H1 (cell line): Measurements from ENCODE around the gene PRKAR2B. TPM values are rescaled to one million over a fixed set of nuclear protein-coding genes. Genes with fewer than 3 reads are reported as not detected.

Source experiments
- CTCF ChIA-PET: fragments of 300-600 bp; sonication (Branson Sonifier 250); formaldehyde crosslinking; loops from one replicate; lab custom pipeline; 2021; ENCODE audit not compliant: partially characterized antibody; lab: Charles Lee
- POLR2A ChIA-PET: fragments of 300-600 bp; sonication (Branson Sonifier 250); formaldehyde crosslinking; loops from one replicate; lab custom pipeline; 2021; ENCODE audit warnings: inconsistent platforms; ENCODE audit not compliant: partially characterized antibody; lab: Charles Lee
- DNase-seq, 2 experiments: peaks; one replicate each; pipeline versions ENCODE4 v3.0.0 to v3.0.0-alpha.2; 2010 to 2022; ENCODE audit warnings: low spot score in 2 of 2, low read depth in 1 of 2, mixed read lengths in 1 of 2
- FAIRE-seq: peaks from 2 replicates; lab custom pipeline; 2011; peaks lifted over from hg19 to GRCh38; lab: Jason Lieb, UNC
- H2AFZ ChIP-seq: 2 replicates; pipeline ENCODE4 v1.8.1; 2012; ENCODE audit warnings: low read length, inconsistent platforms
- H2AK5ac ChIP-seq: 2 replicates; pipeline ENCODE4 v1.6.1; 2013; ENCODE audit warnings: low read depth, low read length
- H2BK120ac ChIP-seq: replicated peaks from 2 replicates; pipeline ENCODE3; 2013; ENCODE audit warnings: low read depth, low read length, inconsistent platforms
- H2BK12ac ChIP-seq: 2 replicates; pipeline ENCODE4 v1.6.1; 2013; ENCODE audit warnings: low read depth, low read length
- H2BK15ac ChIP-seq: 2 replicates; pipeline ENCODE4 v1.6.1; 2013; ENCODE audit warnings: low read length
- H2BK20ac ChIP-seq: 2 replicates; pipeline ENCODE4 v1.6.1; 2013; ENCODE audit warnings: low read length
- H2BK5ac ChIP-seq: 2 replicates; pipeline ENCODE4 v1.6.1; 2013; ENCODE audit warnings: low read depth, low read length
- H3K14ac ChIP-seq: 2 replicates; pipeline ENCODE4 v1.6.1; 2013; ENCODE audit warnings: inconsistent platforms; ENCODE audit not compliant: insufficient read length
- H3K18ac ChIP-seq: 2 replicates; pipeline ENCODE4 v1.6.1; 2013; ENCODE audit warnings: low read length; ENCODE audit errors: extremely low read depth
- H3K23ac ChIP-seq: 2 replicates; pipeline ENCODE4 v1.6.1; 2013; ENCODE audit warnings: inconsistent platforms; ENCODE audit not compliant: insufficient read length
- H3K23me2 ChIP-seq: 2 replicates; pipeline ENCODE4 v1.6.1; 2013; ENCODE audit warnings: low read depth, low read length
- H3K27ac ChIP-seq: 2 replicates; pipeline ENCODE4 v1.6.1; 2011; ENCODE audit warnings: low read depth, low read length, inconsistent platforms
- H3K27me3 ChIP-seq, 4 experiments: replicated peaks in 1 of 4; 1 replicate in 1 of 4; 2 replicates in 3 of 4; pipeline versions ENCODE4 v1.6.1 to v1.8.1; 2011 to 2013; ENCODE audit warnings: low read length in 3 of 4, mild to moderate bottlenecking in 3 of 4, inconsistent platforms in 2 of 4, mixed read lengths in 2 of 4, moderate library complexity in 1 of 4; ENCODE audit not compliant: control insufficient read depth in 3 of 4, insufficient read depth in 3 of 4; ENCODE audit errors: extremely low read depth in 1 of 4
- H3K36me3 ChIP-seq, 4 experiments: 2 replicates each; pipeline versions ENCODE4 v1.6.1 to v1.8.1; 2011 to 2013; ENCODE audit warnings: mild to moderate bottlenecking in 4 of 4, low read length in 3 of 4, moderate library complexity in 2 of 4, control low read depth in 1 of 4, inconsistent platforms in 1 of 4; ENCODE audit not compliant: insufficient read depth in 4 of 4, control insufficient read depth in 2 of 4
- H3K4ac ChIP-seq: replicated peaks from 2 replicates; pipeline ENCODE3; 2013; ENCODE audit warnings: low read length, low read depth, mixed read lengths, inconsistent platforms; ENCODE audit not compliant: insufficient read length
- H3K4me1 ChIP-seq, 4 experiments: replicated peaks in 1 of 4; 1 replicate in 1 of 4; 2 replicates in 3 of 4; pipeline versions ENCODE4 v1.6.1 to v1.8.1; 2011 to 2013; ENCODE audit warnings: low read length in 3 of 4, inconsistent platforms in 2 of 4, mixed read lengths in 1 of 4; ENCODE audit not compliant: insufficient read depth in 4 of 4, control insufficient read depth in 3 of 4
- H3K4me2 ChIP-seq, 2 experiments: 2 replicates each; pipeline versions ENCODE4 v1.6.1 to v1.8.1; 2011 to 2013; ENCODE audit warnings: low read depth in 2 of 2, low read length in 2 of 2, control low read depth in 1 of 2, inconsistent platforms in 1 of 2, mild to moderate bottlenecking in 1 of 2; ENCODE audit not compliant: insufficient read depth in 1 of 2
- H3K4me3 ChIP-seq, 4 experiments: fragments of 200-600, 300-600 bp in 1 of 4; sonication (generic), shearing (Covaris generic), sonication (Bioruptor Twin) in 1 of 4; 2 replicates each; pipeline versions ENCODE4 v1.5.1 to v1.8.1; 2011 to 2016; ENCODE audit warnings: low read length in 4 of 4, low read depth in 3 of 4, control low read depth in 2 of 4, inconsistent platforms in 2 of 4, mild to moderate bottlenecking in 2 of 4, mixed read lengths in 1 of 4, moderate library complexity in 1 of 4; ENCODE audit not compliant: insufficient read depth in 2 of 4; ENCODE audit errors: extremely low read depth in 1 of 4
- H3K56ac ChIP-seq: replicated peaks from 2 replicates; pipeline ENCODE3; 2013; ENCODE audit warnings: low read depth, mild to moderate bottlenecking, mixed read lengths, low read length, inconsistent platforms; ENCODE audit not compliant: insufficient read length
- H3K79me1 ChIP-seq: 2 replicates; pipeline ENCODE4 v1.6.1; 2013; ENCODE audit warnings: low read depth, low read length, control low read depth
- H3K79me2 ChIP-seq, 2 experiments: 2 replicates each; pipeline versions ENCODE4 v1.6.1 to v1.8.1; 2012 to 2013; ENCODE audit warnings: low read length in 2 of 2, mild to moderate bottlenecking in 2 of 2, inconsistent platforms in 1 of 2; ENCODE audit not compliant: insufficient read depth in 2 of 2, control insufficient read depth in 1 of 2
- H3K9ac ChIP-seq, 4 experiments: replicated peaks in 1 of 4; 1 replicate in 1 of 4; 2 replicates in 3 of 4; pipeline versions ENCODE4 v1.6.1 to v1.8.1; 2011 to 2013; ENCODE audit warnings: low read depth in 3 of 4, low read length in 3 of 4, control low read depth in 2 of 4, mild to moderate bottlenecking in 2 of 4, moderate library complexity in 2 of 4, inconsistent platforms in 1 of 4; ENCODE audit errors: extremely low read depth in 1 of 4
- H3K9me3 ChIP-seq, 2 experiments: 2 replicates each; pipeline versions ENCODE4 v1.6.1 to v1.8.1; 2012 to 2013; ENCODE audit warnings: mild to moderate bottlenecking in 2 of 2, moderate library complexity in 2 of 2, control low read depth in 1 of 2, inconsistent platforms in 1 of 2, low read depth in 1 of 2, low read length in 1 of 2, mixed read lengths in 1 of 2; ENCODE audit not compliant: insufficient read depth in 2 of 2
- H4K20me1 ChIP-seq, 2 experiments: replicated peaks in 1 of 2; 2 replicates each; pipeline versions ENCODE3 to v1.8.1; 2011 to 2013; ENCODE audit warnings: inconsistent platforms in 2 of 2, low read length in 2 of 2, mild to moderate bottlenecking in 1 of 2; ENCODE audit not compliant: insufficient read depth in 2 of 2, control insufficient read depth in 1 of 2
- H4K5ac ChIP-seq: 2 replicates; pipeline ENCODE4 v1.6.1; 2013; ENCODE audit warnings: low read length, low read depth, mixed read lengths, inconsistent platforms; ENCODE audit not compliant: insufficient read length
- H4K8ac ChIP-seq: 2 replicates; pipeline ENCODE4 v1.8.0; 2013; ENCODE audit warnings: mild to moderate bottlenecking, moderate library complexity, low read length, inconsistent platforms; ENCODE audit not compliant: insufficient read depth; ENCODE audit errors: extremely low read depth
- H4K91ac ChIP-seq: replicated peaks from 2 replicates; pipeline ENCODE3; 2013; ENCODE audit warnings: low read length, mixed read lengths, inconsistent platforms; ENCODE audit not compliant: insufficient read length
- BACH1 ChIP-seq: IDR thresholded peaks from 2 replicates; pipeline ENCODE4 v1.6.1; 2012; ENCODE audit warnings: low read length, improper control_type of control experiment
- KDM4A ChIP-seq: IDR thresholded peaks from one replicate; pipeline ENCODE4 v1.7.1; 2012; ENCODE audit warnings: low read depth, mild to moderate bottlenecking, moderate library complexity, low read length, inconsistent platforms; ENCODE audit not compliant: severe bottlenecking
- MAFK ChIP-seq: IDR thresholded peaks from 2 replicates; pipeline ENCODE4 v1.6.1; 2012; ENCODE audit warnings: low read depth, mild to moderate bottlenecking, improper control_type of control experiment, low read length
- NANOG ChIP-seq: IDR thresholded peaks from 2 replicates; pipeline ENCODE4 v1.6.1; 2011; ENCODE audit warnings: low read length, low read depth, mild to moderate bottlenecking, inconsistent platforms; ENCODE audit not compliant: insufficient read depth, poor library complexity, severe bottlenecking
- POU5F1 ChIP-seq: IDR thresholded peaks from 2 replicates; pipeline ENCODE4 v1.6.1; 2011; ENCODE audit warnings: low read depth, mild to moderate bottlenecking, low read length, moderate library complexity
- SP4 ChIP-seq: IDR thresholded peaks from 2 replicates; pipeline ENCODE4 v1.6.1; 2012; ENCODE audit warnings: low read length, inconsistent platforms
- TBP ChIP-seq: IDR thresholded peaks from 2 replicates; pipeline ENCODE4 v1.6.1; 2011; ENCODE audit warnings: low read depth, low read length, improper control_type of control experiment
- WGBS, 2 experiments: shearing (Covaris generic) in 1 of 2; methylation state at CpG; one replicate each; pipeline versions ENCODE4 v1.1.6 to v1.1.7; 2013 to 2015; ENCODE audit warnings: low lambda C conversion rate in 2 of 2, mixed read lengths in 2 of 2, inconsistent platforms in 1 of 2, low coverage in 1 of 2, missing lambda C conversion rate in 1 of 2; ENCODE audit not compliant: insufficient replicate concordance in 2 of 2, insufficient coverage in 1 of 2, insufficient read length in 1 of 2; ENCODE audit errors: extremely low coverage in 1 of 2, missing lambda C conversion rate in 1 of 2; 5-methylcytosine and 5-hydroxymethylcytosine counted together
- polyA plus RNA-seq, 7 experiments: library from polyadenylated mRNA; depleted of rRNA in 3 of 7; stranded (reverse) in 5 of 7; unstranded in 2 of 7; fragments of >200 nt in 5 of 7; fragments of 200-250 nt in 2 of 7; gene quantifications; 1 replicate in 5 of 7; 2 replicates in 1 of 7; 4 replicates in 1 of 7; pipeline versions ENCODE4 v1.2.1 to v1.2.3, GENCODE V29; 2011 to 2013; ENCODE audit warnings: missing spikeins in 2 of 7, mixed read lengths in 2 of 7
- total RNA-seq: library from RNA; stranded (reverse); fragmentation: NEBNext Ultra II Directional; extraction: Animal tissue kit (Norgen Biotek cat#: 25700); gene quantifications from 2 replicates; pipeline ENCODE4 v1.2.1, GENCODE V29; 2021

Gene PRKAR2B
- total and polyA plus RNA-seq, 2 of the 8 experiments (the other 6 are each of a cell fraction or from before 2014, with no cell fraction given): 10.4 to 37.0 TPM

DNA sequence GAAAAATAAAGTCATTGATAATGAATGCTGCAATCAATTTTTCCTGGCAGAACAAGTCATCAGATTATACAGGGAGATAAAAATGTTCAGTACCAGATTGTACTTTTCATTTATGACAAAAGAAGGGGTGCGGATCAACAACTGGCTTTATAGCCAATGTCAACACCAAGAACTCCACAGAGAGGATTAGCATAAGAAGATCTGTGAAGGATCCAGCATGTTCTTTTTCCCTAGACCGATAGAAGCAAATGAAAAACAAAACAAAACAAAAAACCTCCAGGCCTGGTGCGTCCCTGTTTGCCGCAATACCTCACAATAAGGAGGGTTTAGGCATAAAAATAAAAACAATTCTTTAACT is 34.7 kb upstream of the PRKAR2B start:
- Histone ChIP-seq H3K56ac (no peak overlapping the region), H3K79me1 (no peaks in the 10 kb centered on the region), H3K23me2 (no peaks in the 10 kb centered on the region), H3K4me2 (no peak overlapping the region), H3K27ac (no peak overlapping the region), H3K23ac (no peak overlapping the region), H2AFZ (no peak overlapping the region), H3K4me3 (no peak overlapping the region), H2BK120ac (no peak overlapping the region), H3K9me3 (no peaks in the 10 kb centered on the region), H3K79me2 (no peaks in the 10 kb centered on the region), H4K91ac (no peak overlapping the region), H3K36me3 (no peaks in the 10 kb centered on the region), H4K20me1 (no peaks in the 10 kb centered on the region), H4K8ac (no peak overlapping the region), H3K14ac (no peak overlapping the region), H4K5ac (no peak overlapping the region), H2BK15ac (no peak overlapping the region), H3K4ac (no peak overlapping the region), H3K9ac (no peak overlapping the region), H2BK12ac (no peak overlapping the region), H3K18ac (no peak overlapping the region), H2BK20ac (no peak overlapping the region), H3K27me3 (no peaks in the 10 kb centered on the region), H3K4me1 (peaks cover 0 to 4% (median 1%) of the 10 kb centered on the region in 4 experiments; a peak in 4 of 7 replicates), H2AK5ac (no peak overlapping the region), H2BK5ac (no peak overlapping the region)
- no peak for FAIRE-seq
- ChIA-PET POLR2A (no interaction called here), CTCF (interaction anchor here (0.6 kb wide), 1 partner anchor 15 kb away, joined by 4 read pairs; no protein-coding TSS in a partner anchor)
- 95% methylated on average over 4 of the region's 4 CpGs; no CpG with 5 or more reads in 1 of the 2 experiments for WGBS, 2 experiments
- DNase-seq: no peak
- TF ChIP-seq KDM4A: no peak
- no peak for TF ChIP-seq NANOG
- TF ChIP-seq MAFK: no peak
- no peak for TF ChIP-seq POU5F1
- TF ChIP-seq BACH1: no peak
- no peak for TF ChIP-seq TBP
- no peak for TF ChIP-seq SP4
